ENCODE data around the gene LMOD3. TPM values are rescaled to one million over a fixed set of nuclear protein-coding genes. Genes with fewer than 3 reads are reported as not detected.

LMOD3 gene
- total and polyA plus RNA-seq, 9 of the 15 experiments (the other 6 are each of a cell fraction or from before 2014, with no cell fraction given), result 0.03 TPM; not detected in 8

DNA sequence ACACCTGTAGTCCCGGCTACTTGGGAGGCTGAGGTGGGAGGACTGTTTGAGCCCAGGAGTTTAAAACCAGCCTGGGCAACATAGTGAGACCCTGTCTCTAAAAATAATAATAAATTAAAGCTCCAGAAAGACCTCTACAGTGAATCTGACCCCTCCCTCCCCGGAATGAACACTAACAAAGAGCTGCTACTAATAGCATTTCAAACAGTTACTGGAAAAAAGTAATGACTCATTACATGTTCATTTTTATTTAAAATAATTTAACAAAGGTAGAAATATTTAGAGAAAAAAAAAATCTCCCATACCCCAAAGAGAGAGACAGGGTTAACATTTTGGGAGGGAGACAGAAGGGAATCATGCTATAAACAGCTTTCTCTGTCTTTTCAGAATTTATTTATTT is 40.0 kb downstream of the LMOD3 start:
- Histone ChIP-seq H3K4me1 (replicated peaks in 1 of 2; ENCODE audit: control insufficient read depth in 2 of 2, insufficient read depth in 2 of 2, low read length in 2 of 2) (peaks cover 9 to 36% of the 10 kb centered on the region in 2 experiments), H3K4me2 (ENCODE audit: insufficient read depth, low read length) (no peak overlapping the region), H4K20me1 (replicated peaks; ENCODE audit: control insufficient read depth, insufficient read depth, low read length) (no peaks in the 10 kb centered on the region), H3K79me2 (ENCODE audit: control insufficient read depth, insufficient read depth, low read length) (peaks cover 42% of the 10 kb centered on the region), H3K27me3 (ENCODE audit: control insufficient read depth in 2 of 2, insufficient read depth in 2 of 2, low read length in 2 of 2) (no peaks in the 10 kb centered on the region), H3K9me3 (replicated peaks; ENCODE audit: control insufficient read depth, insufficient read depth, low read depth, low read length) (no peaks in the 10 kb centered on the region), H3K36me3 (ENCODE audit: control insufficient read depth, insufficient read depth, low read length) (no peaks in the 10 kb centered on the region), H3K9me1 (ENCODE audit: control insufficient read depth, insufficient read depth, low read length) (no peaks in the 10 kb centered on the region), H3K4me3 (no peak overlapping the region), H3K27ac (ENCODE audit: extremely low read depth, low read depth, low read length) (no peak overlapping the region), H2AFZ (ENCODE audit: low read depth, low read length) (no peak overlapping the region), H3K9ac (ENCODE audit: insufficient read depth in 1 of 2, low read depth in 2 of 2, low read length in 2 of 2) (no peak overlapping the region)
- in situ Hi-C loops (cut with MboI) (no loop called here), intact Hi-C loops (cut with micrococcal nuclease) (no loop called here)
- WGBS (ENCODE audit: insufficient coverage, low coverage, missing lambda C conversion rate), result 42% methylated on average over 1 of the region's 2 CpGs
- no TSS peak for BruUV-seq (replicated peaks)
- FAIRE-seq (no peak), DNase-seq (ENCODE audit: extremely low read depth in 1 of 4, low spot score in 3 of 4) (no peak), ATAC-seq (no peak)
- ChIA-PET CTCF (ENCODE audit: low intra/inter-chr PET ratio) (no interaction called here), POLR2A (interaction anchor here (0.7 kb wide), 1 partner anchor 44 kb away, joined by 3 read pairs; no protein-coding TSS in a partner anchor)
- TF ChIP-seq, protein P1, sequence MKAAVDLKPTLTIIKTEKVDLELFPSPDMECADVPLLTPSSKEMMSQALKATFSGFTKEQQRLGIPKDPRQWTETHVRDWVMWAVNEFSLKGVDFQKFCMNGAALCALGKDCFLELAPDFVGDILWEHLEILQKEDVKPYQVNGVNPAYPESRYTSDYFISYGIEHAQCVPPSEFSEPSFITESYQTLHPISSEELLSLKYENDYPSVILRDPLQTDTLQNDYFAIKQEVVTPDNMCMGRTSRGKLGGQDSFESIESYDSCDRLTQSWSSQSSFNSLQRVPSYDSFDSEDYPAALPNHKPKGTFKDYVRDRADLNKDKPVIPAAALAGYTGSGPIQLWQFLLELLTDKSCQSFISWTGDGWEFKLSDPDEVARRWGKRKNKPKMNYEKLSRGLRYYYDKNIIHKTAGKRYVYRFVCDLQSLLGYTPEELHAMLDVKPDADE (conservative IDR thresholded peaks at IDR 0.05; ENCODE audit: control insufficient read depth, low read depth, low read length), result no peak
- TF ChIP-seq, protein P2, sequence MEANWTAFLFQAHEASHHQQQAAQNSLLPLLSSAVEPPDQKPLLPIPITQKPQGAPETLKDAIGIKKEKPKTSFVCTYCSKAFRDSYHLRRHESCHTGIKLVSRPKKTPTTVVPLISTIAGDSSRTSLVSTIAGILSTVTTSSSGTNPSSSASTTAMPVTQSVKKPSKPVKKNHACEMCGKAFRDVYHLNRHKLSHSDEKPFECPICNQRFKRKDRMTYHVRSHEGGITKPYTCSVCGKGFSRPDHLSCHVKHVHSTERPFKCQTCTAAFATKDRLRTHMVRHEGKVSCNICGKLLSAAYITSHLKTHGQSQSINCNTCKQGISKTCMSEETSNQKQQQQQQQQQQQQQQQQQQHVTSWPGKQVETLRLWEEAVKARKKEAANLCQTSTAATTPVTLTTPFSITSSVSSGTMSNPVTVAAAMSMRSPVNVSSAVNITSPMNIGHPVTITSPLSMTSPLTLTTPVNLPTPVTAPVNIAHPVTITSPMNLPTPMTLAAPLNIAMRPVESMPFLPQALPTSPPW (CRISPR knock-in tag; IDR thresholded peaks at IDR 0.05), result 0 out of 2 replicates have a peak, but pooled peaks have one; percentile 13
- TF ChIP-seq SRSF3 (IDR thresholded peaks at IDR 0.05; ENCODE audit: insufficient read depth, low read length), result no peak

Measured in K562 (cell line).